ENCODE results near the gene MCF2L2. TPM values are rescaled to one million over a fixed set of nuclear protein-coding genes. Genes with fewer than 3 reads are reported as not detected.

Gene MCF2L2
- total and polyA plus RNA-seq, 10 donors: 0.46 to 37.7 (median 17.6) TPM

DNA sequence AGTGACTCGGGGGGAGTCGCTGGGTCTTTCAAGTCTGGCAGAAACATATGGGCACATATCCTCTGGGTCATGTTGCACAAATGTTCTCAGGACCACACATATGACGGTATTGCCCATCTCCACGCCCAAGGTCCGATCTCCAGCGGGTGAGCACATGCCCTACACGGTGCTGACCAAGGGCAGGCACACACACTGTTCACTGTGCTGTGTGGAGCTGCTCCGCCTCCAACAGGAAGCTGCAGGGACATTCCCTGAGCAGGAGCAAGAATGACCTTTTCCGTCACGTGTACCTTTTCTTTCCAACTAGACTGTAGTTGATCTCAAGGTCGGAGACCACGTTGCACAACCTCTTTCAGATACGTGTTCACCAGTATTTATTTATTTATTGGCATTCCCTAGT is 217.1 kb downstream of the MCF2L2 start:
- H3K4me1 ChIP-seq: peaks cover 3 to 35% (median 18%) of the 10 kb centered on the region in 6 donors

DNA sequence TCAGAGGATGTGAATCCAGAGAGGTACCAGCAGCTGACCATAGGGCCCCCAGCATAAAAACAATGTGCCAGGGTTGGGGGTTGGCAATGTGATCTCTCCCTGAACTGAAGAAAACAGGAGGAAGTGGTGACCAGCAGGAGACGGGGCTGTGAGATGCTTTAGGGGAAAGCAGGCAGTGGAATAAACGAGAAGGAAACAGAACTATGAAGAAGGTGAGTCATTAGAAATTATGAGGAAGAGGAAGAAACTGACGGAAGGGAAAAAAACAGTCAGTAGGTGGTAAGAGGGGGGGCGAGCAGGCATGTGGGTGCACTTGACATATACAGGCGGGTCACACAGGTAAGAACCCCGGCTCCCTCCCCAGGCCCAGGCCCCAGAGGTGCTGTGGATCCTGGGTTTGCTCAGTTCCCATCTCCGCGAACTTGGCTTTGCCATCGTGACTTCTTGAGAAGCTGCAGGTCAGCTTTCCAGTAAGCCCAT is 217.5 kb downstream of the MCF2L2 start:
- Histone ChIP-seq H3K4me3 (peak overlapping the region in 2 of 8 donors; percentile 16 to 59), H3K36me3 (peaks cover 0 to 5% (median 0%) of the 10 kb centered on the region in 6 donors), H3K4me1 (peaks cover 3 to 35% (median 18%) of the 10 kb centered on the region in 6 donors), H3K27ac (peak overlapping the region; percentile 19 to 95 (median 86)), H3K27me3 (replicated peaks in 1 of 7) (peaks cover 0 to 11% (median 0%) of the 10 kb centered on the region in 7 donors), H3K9me3 (no peaks in the 10 kb centered on the region)
- TF ChIP-seq, protein P1, sequence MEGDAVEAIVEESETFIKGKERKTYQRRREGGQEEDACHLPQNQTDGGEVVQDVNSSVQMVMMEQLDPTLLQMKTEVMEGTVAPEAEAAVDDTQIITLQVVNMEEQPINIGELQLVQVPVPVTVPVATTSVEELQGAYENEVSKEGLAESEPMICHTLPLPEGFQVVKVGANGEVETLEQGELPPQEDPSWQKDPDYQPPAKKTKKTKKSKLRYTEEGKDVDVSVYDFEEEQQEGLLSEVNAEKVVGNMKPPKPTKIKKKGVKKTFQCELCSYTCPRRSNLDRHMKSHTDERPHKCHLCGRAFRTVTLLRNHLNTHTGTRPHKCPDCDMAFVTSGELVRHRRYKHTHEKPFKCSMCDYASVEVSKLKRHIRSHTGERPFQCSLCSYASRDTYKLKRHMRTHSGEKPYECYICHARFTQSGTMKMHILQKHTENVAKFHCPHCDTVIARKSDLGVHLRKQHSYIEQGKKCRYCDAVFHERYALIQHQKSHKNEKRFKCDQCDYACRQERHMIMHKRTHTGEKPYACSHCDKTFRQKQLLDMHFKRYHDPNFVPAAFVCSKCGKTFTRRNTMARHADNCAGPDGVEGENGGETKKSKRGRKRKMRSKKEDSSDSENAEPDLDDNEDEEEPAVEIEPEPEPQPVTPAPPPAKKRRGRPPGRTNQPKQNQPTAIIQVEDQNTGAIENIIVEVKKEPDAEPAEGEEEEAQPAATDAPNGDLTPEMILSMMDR (IDR thresholded peaks at IDR 0.05 in 8 of 11, conservative IDR thresholded peaks at IDR 0.05 in 3 of 11): no peak
- no peak for TF ChIP-seq POLR2A (IDR thresholded peaks at IDR 0.05)
- TF ChIP-seq POLR2AphosphoS5 (IDR thresholded peaks at IDR 0.05): no peak
- DNase-seq: peak; percentile 85
- WGBS, 5 donors: 33 to 55% (median 38%) methylated on average over 9 of the region's 9 CpGs
- intact Hi-C loops (cut with DNase I; ENCODE audit: low total_unique reads): no loop called here

More for the DNA sequence above, 217.1 kb downstream of the MCF2L2 start:
- Histone ChIP-seq H3K4me3 (peak overlapping the region in 2 of 8 donors; percentile 16 to 59), H3K36me3 (peaks cover 0 to 5% (median 0%) of the 10 kb centered on the region in 6 donors), H3K27me3 (replicated peaks in 1 of 7) (peaks cover 0 to 11% (median 0%) of the 10 kb centered on the region in 7 donors), H3K9me3 (no peaks in the 10 kb centered on the region), H3K27ac (peak overlapping the region in 7 of 8 donors; percentile 69 to 95 (median 89))
- peak; percentile 61 to 71 (median 66) for TF ChIP-seq POLR2AphosphoS5 (IDR thresholded peaks at IDR 0.05)
- TF ChIP-seq, protein P1 (IDR thresholded peaks at IDR 0.05 in 8 of 11, conservative IDR thresholded peaks at IDR 0.05 in 3 of 11): no peak
- peak; percentile 88 for DNase-seq
- intact Hi-C loops (cut with DNase I; ENCODE audit: low total_unique reads): no loop called here
- WGBS, 5 donors: 48 to 78% (median 61%) methylated on average over 13 of the region's 13 CpGs

DNA sequence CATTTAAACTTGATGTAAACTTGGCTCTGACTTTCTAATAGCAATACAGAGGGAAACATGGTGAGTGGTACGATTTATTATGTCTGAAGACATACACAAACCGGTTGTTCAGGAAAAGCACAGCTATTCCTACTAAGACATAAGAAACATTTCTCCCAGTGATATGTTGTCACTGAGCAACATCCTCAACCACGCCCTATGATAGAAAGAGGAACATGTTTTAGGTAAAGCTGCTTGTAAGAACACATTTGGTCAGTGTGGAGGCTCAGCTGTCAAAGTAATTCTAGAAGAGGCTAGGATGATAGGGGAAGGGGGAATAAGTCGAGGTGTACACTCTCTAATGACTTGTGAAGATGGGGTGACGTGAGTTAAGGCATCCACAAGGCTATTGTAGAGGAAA is 218.1 kb downstream of the MCF2L2 start:
- H3K4me1 ChIP-seq: peaks cover 3 to 35% (median 18%) of the 10 kb centered on the region in 6 donors
- H3K4me3 ChIP-seq: peak overlapping the region in 1 of 8 donors; percentile 59
- peaks cover 0 to 5% (median 0%) of the 10 kb centered on the region in 6 donors for H3K36me3 ChIP-seq
- peaks cover 0 to 11% (median 0%) of the 10 kb centered on the region in 7 donors for H3K27me3 ChIP-seq (replicated peaks in 1 of 7)
- peak overlapping the region; percentile 19 to 95 (median 86) for H3K27ac ChIP-seq
- 36 to 62% (median 47%) methylated on average over 5 of the region's 5 CpGs for WGBS, 5 donors
- TF ChIP-seq POLR2A (IDR thresholded peaks at IDR 0.05) (no peak), POLR2AphosphoS5 (IDR thresholded peaks at IDR 0.05) (no peak)
- TF ChIP-seq, protein P1 (IDR thresholded peaks at IDR 0.05 in 8 of 11, conservative IDR thresholded peaks at IDR 0.05 in 3 of 11): no peak
- H3K9me3 ChIP-seq: no peaks in the 10 kb centered on the region
- intact Hi-C loops (cut with DNase I; ENCODE audit: low total_unique reads): no loop called here
- no peak for DNase-seq

DNA sequence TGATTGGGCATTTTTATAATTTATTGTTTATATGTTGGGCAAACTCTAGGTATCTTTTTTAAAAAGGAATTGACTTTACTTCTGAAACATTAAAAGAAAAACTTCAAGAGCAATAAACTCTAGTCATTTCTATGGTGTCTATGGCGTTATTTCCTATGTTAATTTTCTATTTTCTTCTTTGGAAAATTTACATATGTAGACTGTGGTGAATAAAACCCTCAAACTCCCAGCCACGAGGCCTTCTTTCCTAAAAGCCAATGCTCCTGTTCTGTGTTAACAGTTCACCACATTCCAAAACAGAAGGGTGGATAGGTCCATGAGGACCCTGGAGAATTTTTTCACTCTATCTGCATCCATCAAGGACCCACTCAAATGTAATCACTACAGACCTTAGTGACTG is 219.6 kb downstream of the MCF2L2 start:
- intact Hi-C loops (cut with DNase I; ENCODE audit: low total_unique reads): no loop called here
- Histone ChIP-seq H3K9me3 (peaks cover 0 to 7% (median 3%) of the 10 kb centered on the region in 8 donors), H3K36me3 (no peaks in the 10 kb centered on the region), H3K27me3 (replicated peaks in 1 of 7) (peaks cover 0 to 11% (median 0%) of the 10 kb centered on the region in 7 donors), H3K4me1 (peaks cover 0 to 35% (median 18%) of the 10 kb centered on the region in 6 donors), H3K27ac (no peak overlapping the region), H3K4me3 (no peak overlapping the region)
- no peak for DNase-seq
- no peak for TF ChIP-seq POLR2AphosphoS5 (IDR thresholded peaks at IDR 0.05)
- TF ChIP-seq POLR2A (IDR thresholded peaks at IDR 0.05): no peak
- TF ChIP-seq, protein P1 (IDR thresholded peaks at IDR 0.05 in 8 of 11, conservative IDR thresholded peaks at IDR 0.05 in 3 of 11): no peak
- 81 to 96% (median 83%) methylated on average over 2 of the region's 2 CpGs for WGBS, 5 donors

Measured in spleen (tissue), 11 donors.